ENCODE data around the gene CLEC2D. TPM values are rescaled to one million over a fixed set of nuclear protein-coding genes. Genes with fewer than 3 reads are reported as not detected.

CLEC2D gene
- total and polyA plus RNA-seq, 10 donors: 20.8 to 131 (median 79.9) TPM

DNA sequence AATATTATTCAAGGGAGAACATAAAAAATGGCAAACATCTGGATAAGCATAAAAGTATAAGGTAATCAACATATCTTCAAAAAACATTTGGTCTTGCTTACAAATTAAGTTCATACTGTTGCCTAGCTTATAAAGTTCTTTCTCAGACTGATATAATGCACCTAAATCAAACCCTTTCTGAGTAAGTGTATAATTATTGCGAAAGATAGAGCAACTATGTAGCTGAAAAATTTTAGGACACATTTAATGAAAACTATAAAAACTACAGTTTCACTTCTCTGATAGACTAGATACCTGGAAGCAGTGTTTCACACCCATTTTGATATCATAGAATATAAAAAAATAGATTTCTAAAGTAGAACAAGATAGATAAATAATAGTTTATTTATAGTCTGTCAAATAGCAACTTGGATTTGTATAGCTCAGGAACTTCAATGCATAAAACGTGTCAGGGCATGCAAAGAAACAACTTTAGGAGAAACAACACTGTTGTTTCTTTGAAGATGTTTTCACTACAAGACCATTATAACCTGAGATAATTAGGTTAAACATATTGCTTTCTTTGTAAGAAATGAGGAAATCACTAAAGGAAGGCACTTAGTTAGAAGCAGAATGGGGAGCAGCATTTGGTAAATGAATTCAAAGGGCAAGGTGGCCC lies 55.8 kb downstream of the CLEC2D start:
- no peaks in the 10 kb centered on the region for H3K36me3 ChIP-seq
- no peaks in the 10 kb centered on the region for H3K27me3 ChIP-seq (replicated peaks in 1 of 7)
- no peaks in the 10 kb centered on the region for H3K9me3 ChIP-seq
- peaks cover 0 to 48% (median 17%) of the 10 kb centered on the region in 6 donors for H3K4me1 ChIP-seq
- H3K27ac ChIP-seq: peak overlapping the region in 6 of 8 donors; percentile 16 to 87 (median 83)
- intact Hi-C loops (cut with DNase I; ENCODE audit: low total_unique reads): no loop called here
- no peak for DNase-seq
- H3K4me3 ChIP-seq: no peak overlapping the region
- 58 to 82% (median 67%) methylated on average over 2 of the region's 2 CpGs for WGBS, 5 donors
- TF ChIP-seq POLR2A (IDR thresholded peaks at IDR 0.05) (no peak), POLR2AphosphoS5 (IDR thresholded peaks at IDR 0.05) (no peak)
- TF ChIP-seq, protein P1, sequence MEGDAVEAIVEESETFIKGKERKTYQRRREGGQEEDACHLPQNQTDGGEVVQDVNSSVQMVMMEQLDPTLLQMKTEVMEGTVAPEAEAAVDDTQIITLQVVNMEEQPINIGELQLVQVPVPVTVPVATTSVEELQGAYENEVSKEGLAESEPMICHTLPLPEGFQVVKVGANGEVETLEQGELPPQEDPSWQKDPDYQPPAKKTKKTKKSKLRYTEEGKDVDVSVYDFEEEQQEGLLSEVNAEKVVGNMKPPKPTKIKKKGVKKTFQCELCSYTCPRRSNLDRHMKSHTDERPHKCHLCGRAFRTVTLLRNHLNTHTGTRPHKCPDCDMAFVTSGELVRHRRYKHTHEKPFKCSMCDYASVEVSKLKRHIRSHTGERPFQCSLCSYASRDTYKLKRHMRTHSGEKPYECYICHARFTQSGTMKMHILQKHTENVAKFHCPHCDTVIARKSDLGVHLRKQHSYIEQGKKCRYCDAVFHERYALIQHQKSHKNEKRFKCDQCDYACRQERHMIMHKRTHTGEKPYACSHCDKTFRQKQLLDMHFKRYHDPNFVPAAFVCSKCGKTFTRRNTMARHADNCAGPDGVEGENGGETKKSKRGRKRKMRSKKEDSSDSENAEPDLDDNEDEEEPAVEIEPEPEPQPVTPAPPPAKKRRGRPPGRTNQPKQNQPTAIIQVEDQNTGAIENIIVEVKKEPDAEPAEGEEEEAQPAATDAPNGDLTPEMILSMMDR (IDR thresholded peaks at IDR 0.05 in 8 of 11, conservative IDR thresholded peaks at IDR 0.05 in 3 of 11): no peak

DNA sequence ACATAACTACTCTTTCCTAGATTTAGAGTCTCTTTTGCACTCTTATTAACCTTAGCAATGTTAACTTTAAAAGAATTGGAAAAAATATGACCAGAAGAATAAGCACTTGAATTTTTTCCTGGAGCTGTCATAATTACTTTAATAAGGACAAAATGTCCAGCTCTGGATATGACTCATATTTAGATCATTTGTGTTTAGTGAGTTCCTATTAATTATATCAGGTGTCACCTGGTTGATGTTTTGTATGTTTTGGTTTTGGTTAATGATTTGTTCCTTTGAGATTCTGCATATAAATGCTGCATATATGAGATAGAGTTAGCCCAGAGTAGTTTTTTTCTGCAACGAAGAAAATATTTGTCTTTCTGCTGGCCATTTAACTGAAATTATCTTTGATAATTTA lies 58.3 kb downstream of the CLEC2D start:
- DNase-seq: no peak
- Histone ChIP-seq H3K4me1 (peaks cover 0 to 48% (median 10%) of the 10 kb centered on the region in 6 donors), H3K4me3 (no peak overlapping the region), H3K9me3 (no peaks in the 10 kb centered on the region), H3K36me3 (no peaks in the 10 kb centered on the region), H3K27me3 (replicated peaks in 1 of 7) (no peaks in the 10 kb centered on the region), H3K27ac (peak overlapping the region in 6 of 8 donors; percentile 1 to 87 (median 83))
- TF ChIP-seq POLR2A (IDR thresholded peaks at IDR 0.05) (no peak), POLR2AphosphoS5 (IDR thresholded peaks at IDR 0.05) (no peak)
- TF ChIP-seq, protein P1 (IDR thresholded peaks at IDR 0.05 in 8 of 11, conservative IDR thresholded peaks at IDR 0.05 in 3 of 11): no peak
- 76 to 84% (median 81%) methylated on average over 1 of the region's 1 CpG for WGBS, 5 donors
- intact Hi-C loops (cut with DNase I; ENCODE audit: low total_unique reads): no loop called here

DNA sequence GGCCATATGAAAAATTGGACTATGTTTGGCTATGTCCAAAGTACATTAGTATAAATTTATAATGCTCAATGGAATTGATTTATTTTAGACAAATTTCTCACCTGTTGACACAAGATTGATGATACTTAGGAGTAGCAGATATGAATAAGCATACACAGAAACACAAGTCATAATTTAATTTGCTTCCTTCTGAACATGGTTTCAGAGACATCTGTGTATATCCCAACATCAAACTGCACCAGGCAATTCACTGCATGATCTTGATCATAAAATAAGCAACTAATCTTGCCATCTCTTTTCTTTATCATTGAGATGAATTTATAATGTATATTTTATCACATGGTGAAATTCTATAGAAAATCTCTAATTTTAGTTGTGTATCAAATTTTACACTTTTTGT lies 59.6 kb downstream of the CLEC2D start:
- H3K9me3 ChIP-seq: no peaks in the 10 kb centered on the region
- H3K4me3 ChIP-seq: no peak overlapping the region
- no peaks in the 10 kb centered on the region for H3K36me3 ChIP-seq
- no peaks in the 10 kb centered on the region for H3K27me3 ChIP-seq (replicated peaks in 1 of 7)
- intact Hi-C loops (cut with DNase I; ENCODE audit: low total_unique reads): no loop called here
- DNase-seq: no peak
- peaks cover 0 to 50% (median 15%) of the 10 kb centered on the region in 6 donors for H3K4me1 ChIP-seq
- H3K27ac ChIP-seq: peak overlapping the region in 7 of 8 donors; percentile 63 to 87 (median 82)
- TF ChIP-seq POLR2A (IDR thresholded peaks at IDR 0.05): no peak
- TF ChIP-seq POLR2AphosphoS5 (IDR thresholded peaks at IDR 0.05): no peak
- TF ChIP-seq, protein P1 (IDR thresholded peaks at IDR 0.05 in 8 of 11, conservative IDR thresholded peaks at IDR 0.05 in 3 of 11): no peak

DNA sequence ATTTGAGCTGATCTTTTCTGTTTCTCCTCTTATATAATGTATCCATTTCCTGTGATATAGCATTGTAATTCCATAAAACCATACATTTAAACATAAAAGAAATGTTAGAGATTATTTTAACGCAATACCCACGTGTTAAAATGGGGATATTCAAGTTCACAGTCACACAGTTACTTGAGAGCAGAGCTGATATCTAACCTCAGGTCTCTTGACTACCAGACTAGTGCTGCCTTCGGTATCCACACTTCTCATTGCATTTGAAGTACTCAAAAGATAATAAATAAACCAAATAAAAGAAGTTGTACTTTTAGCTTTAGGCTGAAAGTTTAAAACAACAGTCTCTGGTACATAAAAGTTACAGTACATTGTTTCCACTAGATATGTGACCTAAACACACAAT lies 60.5 kb downstream of the CLEC2D start:
- WGBS, 5 donors: 63 to 80% (median 68%) methylated on average over 3 of the region's 3 CpGs
- TF ChIP-seq POLR2A (IDR thresholded peaks at IDR 0.05) (no peak), POLR2AphosphoS5 (IDR thresholded peaks at IDR 0.05) (no peak)
- TF ChIP-seq, protein P1 (IDR thresholded peaks at IDR 0.05 in 8 of 11, conservative IDR thresholded peaks at IDR 0.05 in 3 of 11): no peak
- Histone ChIP-seq H3K4me1 (peaks cover 0 to 53% (median 17%) of the 10 kb centered on the region in 6 donors), H3K27me3 (replicated peaks in 1 of 7) (no peaks in the 10 kb centered on the region), H3K27ac (peak overlapping the region in 7 of 8 donors; percentile 63 to 87 (median 82)), H3K36me3 (no peaks in the 10 kb centered on the region), H3K4me3 (no peak overlapping the region), H3K9me3 (no peaks in the 10 kb centered on the region)
- intact Hi-C loops (cut with DNase I; ENCODE audit: low total_unique reads): no loop called here
- no peak for DNase-seq

Measured in spleen (tissue), 11 donors.